GM18870 (cell line): Measurements from ENCODE around the gene KAZN.

Source experiments
- ATAC-seq: cut with Tn5 transposase; IDR thresholded peaks from one replicate; pipeline ENCODE4 v1.9.1; 2021; ENCODE audit warnings: moderate library complexity; ENCODE audit not compliant: unreplicated experiment

The KAZN gene

DNA sequence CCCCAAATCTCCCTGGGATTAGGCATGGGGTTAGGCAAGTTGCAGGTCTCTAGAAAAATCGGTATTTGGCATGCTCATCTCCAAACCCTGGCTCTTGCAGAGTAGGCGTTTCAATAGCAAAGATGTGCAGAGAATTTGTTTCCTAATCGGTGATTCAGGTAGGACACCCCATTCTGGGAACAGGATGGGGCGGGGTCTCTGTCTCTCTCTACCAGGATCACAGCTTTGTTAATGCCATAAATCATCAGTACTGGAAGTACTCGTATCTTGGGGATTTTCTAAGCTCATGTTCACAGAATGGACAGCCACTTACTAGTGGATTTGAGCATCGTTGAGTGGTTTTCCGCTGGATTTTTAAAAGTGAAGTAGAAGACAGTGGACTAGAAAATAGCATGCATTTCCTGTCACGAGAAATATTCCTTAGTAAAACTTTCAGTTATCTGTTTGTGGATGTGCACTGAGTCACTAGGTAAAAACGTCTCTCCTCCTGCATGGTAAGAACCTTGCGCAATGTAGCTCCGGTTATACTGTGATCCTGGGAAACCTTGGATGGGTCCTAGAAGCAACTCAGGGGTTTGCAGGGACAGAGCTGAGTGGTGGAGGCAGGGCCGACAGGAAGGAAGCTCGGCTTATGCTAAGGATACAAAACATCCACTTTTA is 560.2 kb downstream of the KAZN start:
- ATAC-seq: no peak

- ATAC-seq: no peak
These were observed 560.7 kb downstream of the KAZN start for GRCh38 chr1:15159166-15159555.

DNA sequence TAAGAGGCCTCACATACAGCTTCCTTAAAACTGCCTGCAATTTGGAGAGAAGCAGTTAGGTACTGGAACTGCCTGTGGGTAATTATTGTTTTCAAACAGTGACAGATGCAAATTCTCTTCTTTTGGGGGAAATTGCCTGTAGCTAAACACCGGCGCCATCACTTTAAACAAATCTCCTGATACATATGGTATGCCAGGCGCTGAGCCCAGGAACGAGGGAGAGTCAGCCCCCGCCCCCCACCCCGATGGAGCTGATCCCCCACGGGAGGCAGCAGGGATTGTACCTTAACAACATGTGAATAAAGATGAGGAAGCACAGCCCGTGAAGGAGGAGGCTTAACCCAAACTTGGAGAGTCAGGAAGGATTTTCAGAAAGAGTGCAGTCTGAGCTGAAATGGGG is 562.1 kb downstream of the KAZN start:
- ATAC-seq: no peak

DNA sequence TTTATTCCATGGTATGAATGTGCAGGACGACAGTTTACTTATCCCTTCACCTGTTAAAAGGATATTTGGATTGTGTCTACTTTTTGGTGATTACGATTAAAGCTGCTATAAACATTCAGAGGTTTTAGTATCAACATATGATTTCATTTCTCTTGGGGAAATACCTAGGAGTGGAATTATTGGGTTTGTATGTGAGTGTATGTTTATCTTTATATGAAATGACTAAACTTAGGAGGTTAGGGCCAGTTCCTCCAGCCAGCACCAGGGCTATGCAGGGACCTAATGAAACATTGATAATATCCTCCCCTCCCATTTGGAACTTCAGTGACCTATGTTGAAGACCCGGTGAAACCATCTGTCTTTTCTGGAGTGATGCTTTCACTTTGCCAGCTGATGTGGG is 568.9 kb downstream of the KAZN start:
- ATAC-seq: no peak
